HG03066 (cell line): ENCODE data around the gene ERCC1.

Source experiments
- ATAC-seq: cut with Tn5 transposase; IDR thresholded peaks from one replicate; pipeline ENCODE4 v1.9.1; 2021; ENCODE audit warnings: low read depth; ENCODE audit not compliant: unreplicated experiment

Gene ERCC1

GRCh38 chr19:45370410-45371204 is 53.1 kb downstream of the ERCC1 start, which contains the start of gene ERCC2:
TSS of gene ERCC2 (minus strand) at chr19:45370573. CDS start at chr19:45370540, 33 bp downstream.
- peak; percentile 95 for ATAC-seq

- ATAC-seq: no peak
Measured at GRCh38 chr19:45368737-45369340, 54.9 kb downstream of the ERCC1 start.

- no peak for ATAC-seq
Measured at GRCh38 chr19:45368127-45368526, 55.6 kb downstream of the ERCC1 start.

GRCh38 chr19:45364696-45365095 is 59.0 kb downstream of the ERCC1 start:
- no peak for ATAC-seq

GRCh38 chr19:45363861-45364459 is 59.8 kb downstream of the ERCC1 start:
- ATAC-seq: no peak

- ATAC-seq: no peak
Measured at GRCh38 chr19:45362291-45362690, 61.4 kb downstream of the ERCC1 start.

GRCh38 chr19:45361608-45362007 is 62.1 kb downstream of the ERCC1 start:
- no peak for ATAC-seq

- no peak for ATAC-seq
Measured at GRCh38 chr19:45358213-45358792, 65.4 kb downstream of the ERCC1 start.

GRCh38 chr19:45357445-45357783 is 66.3 kb downstream of the ERCC1 start:
- no peak for ATAC-seq
